ENCODE data around the gene EFNA5.

Gene EFNA5

DNA sequence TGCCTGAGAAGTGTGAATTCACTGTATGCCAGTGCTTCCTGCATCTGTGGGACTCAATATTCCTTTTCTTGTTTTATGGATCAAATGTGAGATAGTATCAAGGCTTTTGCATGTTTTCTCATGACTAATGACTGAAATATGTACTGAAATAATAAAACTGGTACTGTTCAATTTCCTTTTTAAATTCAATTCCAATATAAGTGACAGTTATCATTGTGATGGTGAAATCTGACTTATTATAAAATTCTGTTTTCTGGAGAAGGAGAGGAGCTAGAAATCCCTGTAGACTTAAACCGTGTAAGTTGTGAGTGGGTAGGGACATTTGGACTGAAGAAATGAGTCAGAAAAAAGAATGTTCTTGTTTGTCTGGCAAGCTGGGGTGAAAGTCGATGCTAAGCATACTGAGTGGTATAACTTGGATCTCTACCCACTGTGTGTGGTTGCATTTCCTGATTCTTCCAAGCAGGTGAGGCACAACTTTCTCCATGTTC is 245.2 kb downstream of the EFNA5 start:
- no peak for DNase-seq (ENCODE audit: low spot score)

- no peak for DNase-seq (ENCODE audit: low spot score)
Measured at GRCh38 chr5:107424491-107424890, 246.2 kb downstream of the EFNA5 start.

DNA sequence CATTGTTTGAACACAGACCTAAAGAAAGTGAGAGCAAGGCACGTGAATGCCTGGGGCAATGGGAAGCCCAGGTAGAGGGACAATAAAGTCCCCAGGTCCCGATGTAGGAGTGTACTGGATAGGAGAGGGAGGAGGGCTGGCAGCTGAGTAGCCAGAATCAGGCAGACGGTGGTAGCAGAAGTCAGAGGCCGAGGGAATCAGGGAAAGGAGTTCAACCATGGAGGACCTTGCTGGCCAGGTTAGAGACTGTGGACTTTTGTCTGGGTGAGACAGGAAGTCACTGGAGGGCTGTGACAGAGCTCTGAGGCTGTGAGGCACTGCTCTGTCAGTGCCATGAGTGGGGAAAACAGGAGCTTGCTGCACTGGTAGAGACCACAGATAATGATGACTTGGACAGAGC is 248.2 kb downstream of the EFNA5 start:
- DNase-seq (ENCODE audit: low spot score) = no peak

DNA sequence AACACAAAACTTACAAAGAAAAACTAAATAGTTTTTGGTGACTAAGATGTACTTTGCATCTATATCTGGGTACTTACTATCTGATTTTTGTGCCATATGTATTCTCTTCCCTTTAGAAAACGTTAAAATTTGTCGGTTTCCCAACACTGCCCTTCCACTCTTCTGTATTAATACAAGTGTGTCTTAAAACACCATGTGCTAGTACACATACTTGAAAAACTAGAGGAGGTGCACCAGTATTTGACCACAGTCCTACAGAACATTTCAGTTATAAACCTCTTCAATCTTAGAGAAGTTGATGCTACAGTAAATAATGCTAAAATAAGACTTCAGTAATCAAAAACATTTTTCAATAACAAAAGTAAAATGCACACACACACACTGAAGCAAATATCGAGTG is 251.2 kb downstream of the EFNA5 start:
- DNase-seq (ENCODE audit: low spot score) = no peak

DNA sequence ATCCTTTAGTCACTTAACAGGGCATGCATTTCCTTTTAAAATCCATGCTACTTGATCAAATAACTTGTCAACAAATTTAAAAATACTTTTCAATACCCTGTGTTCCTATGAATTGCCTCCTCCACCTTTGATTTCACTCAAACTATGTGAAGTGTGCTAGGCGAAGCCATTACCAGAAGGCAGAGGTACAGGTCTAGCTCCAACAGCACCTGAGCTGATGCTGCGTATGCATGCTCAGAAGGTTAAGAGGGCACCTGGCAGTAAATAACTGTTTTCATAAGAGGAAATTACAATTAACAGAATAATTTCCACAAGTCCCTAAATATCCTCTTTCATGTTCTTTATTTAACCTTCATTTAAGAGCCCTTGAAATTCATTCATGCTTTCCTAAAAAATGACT is 251.8 kb downstream of the EFNA5 start:
- DNase-seq (ENCODE audit: low spot score) = no peak

DNA sequence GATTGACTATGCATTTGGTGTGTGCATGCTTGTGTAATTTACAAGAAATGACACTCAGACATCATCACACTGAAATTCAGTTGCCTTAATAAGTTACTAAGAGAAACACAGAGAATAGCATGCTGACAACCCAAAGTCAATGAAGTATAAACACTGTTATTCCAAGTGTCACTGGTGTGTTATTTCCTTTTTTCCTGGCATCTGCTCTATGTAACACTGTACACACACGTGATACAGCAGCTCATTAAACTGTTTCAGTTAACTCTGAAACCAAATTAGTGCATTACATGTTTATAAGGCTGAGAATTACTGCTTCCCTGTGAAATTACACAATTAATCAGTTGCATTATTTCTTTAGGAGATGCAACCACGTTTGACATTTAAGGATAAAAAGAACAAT is 252.7 kb downstream of the EFNA5 start:
- DNase-seq (ENCODE audit: low spot score) = no peak

DNA sequence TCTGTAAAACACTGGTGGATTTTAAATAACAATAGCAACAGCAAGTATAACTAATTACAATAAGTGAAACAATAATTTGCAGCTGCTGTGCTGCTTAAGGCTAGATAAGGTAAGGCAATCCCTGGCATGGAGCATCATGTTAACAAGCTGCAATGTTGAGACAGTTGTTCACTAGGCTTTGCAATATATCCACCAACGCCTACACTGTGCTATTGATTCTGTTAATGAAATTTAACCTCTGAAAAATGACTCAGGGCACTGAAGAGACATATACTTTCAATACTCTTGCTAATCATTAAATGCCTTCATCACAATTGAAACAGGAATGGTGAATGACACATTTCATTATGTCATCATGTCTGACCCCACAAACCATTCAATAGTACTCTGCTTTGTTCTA is 255.0 kb downstream of the EFNA5 start:
- no peak for DNase-seq (ENCODE audit: low spot score)

- no peak for DNase-seq (ENCODE audit: low spot score)
Measured at GRCh38 chr5:107414802-107415201, 255.9 kb downstream of the EFNA5 start.

GRCh38 chr5:107413754-107414153 is 257.0 kb downstream of the EFNA5 start:
- no peak for DNase-seq (ENCODE audit: low spot score)

GRCh38 chr5:107408564-107408963 is 262.2 kb downstream of the EFNA5 start:
- DNase-seq (ENCODE audit: low spot score) = no peak

- no peak for DNase-seq (ENCODE audit: low spot score)
Measured at GRCh38 chr5:107407713-107408298, 262.9 kb downstream of the EFNA5 start.

DNA sequence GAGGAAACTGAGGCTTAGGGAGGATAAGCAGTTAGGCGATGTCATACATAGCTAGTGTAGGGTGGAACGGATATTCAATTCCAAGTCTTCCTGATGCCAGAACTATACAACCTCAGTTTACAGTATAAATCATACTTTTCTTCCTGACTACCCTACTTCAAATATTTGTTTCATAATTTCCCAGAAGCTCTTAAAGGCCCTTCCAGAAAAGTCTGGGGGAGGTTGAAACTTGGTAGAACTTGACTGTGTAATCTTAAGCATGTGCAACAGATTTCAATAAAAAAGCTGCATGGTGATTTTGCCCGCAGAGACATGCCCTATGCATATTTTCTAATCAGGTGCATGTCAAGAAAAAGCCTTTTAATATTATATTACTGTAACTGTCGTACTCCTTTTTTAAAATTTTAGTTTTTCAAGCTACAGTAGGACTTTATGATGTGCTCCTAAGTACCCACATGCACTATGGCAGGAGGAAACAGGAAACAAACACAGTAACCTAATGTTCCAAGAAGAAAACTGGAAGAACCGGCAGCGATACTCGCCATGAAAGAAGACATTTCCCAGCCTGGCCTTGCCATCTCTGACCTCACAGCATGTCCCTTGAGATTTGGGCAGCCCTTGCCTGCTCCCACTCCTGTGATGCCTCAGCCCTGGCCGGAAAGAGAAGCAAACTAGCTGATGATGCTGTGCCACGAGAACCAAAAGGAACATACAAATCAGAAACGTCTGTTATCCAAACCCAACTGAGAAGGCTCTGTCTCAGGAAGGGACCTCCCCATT is 266.0 kb downstream of the EFNA5 start:
- no peak for DNase-seq (ENCODE audit: low spot score)

DNA sequence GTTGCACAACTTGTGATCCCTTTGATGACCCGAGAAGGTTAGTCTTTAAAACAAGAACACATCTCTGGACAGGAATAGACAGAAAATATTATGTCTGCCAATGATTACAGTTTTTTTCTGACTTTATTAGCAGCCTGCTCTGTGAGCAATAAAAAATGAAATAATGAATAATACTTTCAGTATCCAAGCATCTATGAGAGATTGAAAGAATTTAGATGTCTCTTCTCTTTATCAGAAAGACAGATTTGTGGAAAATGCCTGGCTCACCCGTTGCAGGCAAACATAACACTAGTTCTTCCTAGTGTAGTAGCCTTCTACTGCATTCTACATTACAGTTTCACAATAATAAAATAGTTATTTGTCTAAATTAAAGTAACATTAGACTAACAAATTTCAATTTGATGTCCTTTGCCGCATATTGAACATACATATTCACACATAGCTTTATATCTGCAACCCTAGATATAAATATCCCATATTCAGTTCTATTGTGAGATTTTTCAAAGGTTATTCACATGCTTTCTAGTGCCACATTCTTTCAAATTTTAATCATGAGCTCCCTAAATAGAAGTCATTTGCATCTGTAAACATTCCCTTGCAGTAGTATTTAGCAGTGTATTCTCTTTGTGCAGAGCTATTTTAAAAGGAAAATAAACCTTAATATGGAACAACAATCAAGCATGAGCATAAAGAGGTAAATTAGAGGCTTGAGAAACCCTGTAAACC is 267.3 kb downstream of the EFNA5 start:
- no peak for DNase-seq (ENCODE audit: low spot score)

DNA sequence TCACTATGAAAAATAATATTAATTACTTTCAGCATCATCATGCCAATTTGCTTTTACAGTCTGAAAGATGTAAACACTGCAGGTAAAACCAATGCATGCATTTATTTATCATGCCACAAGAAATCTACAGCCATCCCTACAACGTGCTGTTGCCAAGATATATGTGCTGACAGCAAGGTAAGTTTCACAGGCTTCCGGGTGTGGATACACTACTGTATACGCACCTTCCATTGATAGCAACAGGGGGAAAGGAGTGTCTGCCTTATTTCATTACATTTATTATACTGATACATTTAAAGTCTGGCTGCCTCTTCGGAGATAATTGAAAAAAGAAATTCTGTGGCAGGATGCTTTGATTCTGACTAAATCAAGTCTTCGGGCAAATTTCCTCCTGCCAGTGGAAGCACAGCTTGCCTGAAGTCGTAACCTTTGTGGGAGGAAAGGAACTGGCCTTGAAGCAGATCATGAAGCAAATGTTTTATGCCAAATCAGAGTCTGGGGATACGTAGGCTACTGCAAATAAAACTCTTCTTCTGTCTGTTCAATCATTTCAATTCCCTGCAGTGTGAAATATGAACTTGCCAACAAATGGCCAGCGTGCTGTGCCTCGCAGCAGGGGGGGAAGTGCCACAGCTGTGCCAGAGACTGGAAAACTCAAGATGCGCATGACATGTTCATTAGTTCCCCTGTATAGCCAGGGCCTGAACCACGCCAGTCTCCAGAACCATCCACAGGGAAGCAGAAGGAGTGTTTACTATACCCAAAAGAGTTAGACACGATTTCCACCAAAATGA is 268.1 kb downstream of the EFNA5 start:
- DNase-seq (ENCODE audit: low spot score) = no peak

DNA sequence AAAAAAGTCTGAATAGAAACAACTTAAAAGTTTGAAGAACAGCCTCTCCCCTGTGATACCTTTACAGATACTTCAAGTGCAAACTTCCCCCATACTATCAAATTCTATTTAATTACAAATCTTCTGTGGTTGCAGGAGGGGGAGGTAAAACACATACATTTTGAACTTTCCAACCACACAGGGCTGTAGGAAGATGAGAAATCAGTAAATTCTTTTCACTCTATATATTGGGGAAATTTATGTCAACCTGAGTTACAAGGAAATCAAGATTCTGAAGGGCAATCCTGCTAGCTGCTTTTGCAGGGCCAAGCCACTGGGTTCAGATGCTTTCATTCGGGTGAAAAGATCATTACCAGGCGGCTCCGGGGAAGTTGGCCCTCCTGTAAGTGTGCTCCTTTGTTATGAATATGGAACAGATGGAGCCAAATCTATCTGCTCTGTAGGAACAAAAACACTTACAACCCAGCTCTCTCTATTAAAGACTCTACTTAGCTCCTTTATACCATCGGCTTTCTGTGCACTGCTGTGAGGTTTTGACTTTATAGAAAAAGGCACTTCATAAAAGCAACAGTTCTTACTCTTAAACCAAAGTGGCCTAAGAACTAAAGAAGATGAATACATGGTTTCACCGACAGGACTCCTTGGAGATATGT is 269.1 kb downstream of the EFNA5 start:
- no peak for DNase-seq (ENCODE audit: low spot score)

- DNase-seq (ENCODE audit: low spot score) = no peak
Measured at GRCh38 chr5:107400328-107400727, 270.4 kb downstream of the EFNA5 start.

DNA sequence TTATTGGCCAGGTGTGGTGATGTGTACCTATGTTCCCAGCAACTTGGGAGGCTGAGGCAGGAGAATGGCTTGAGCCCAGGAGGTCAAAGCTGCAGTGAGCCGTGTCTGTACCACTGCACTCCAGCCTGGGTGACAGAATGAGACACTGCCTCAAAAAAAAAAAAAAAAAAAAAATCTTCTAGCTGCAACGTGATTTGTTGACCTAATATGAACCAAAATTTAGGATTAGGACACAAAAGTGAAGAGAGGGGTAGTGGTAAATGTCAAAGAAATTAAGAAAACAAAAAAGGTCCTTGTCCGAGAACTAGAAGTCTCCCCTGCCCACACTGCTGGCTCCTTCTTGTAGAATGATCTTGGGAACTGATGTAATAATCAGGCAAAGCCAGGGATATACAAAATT is 272.0 kb downstream of the EFNA5 start:
- no peak for DNase-seq (ENCODE audit: low spot score)

GRCh38 chr5:107396351-107396690 is 274.4 kb downstream of the EFNA5 start:
- DNase-seq (ENCODE audit: low spot score) = no peak

DNA sequence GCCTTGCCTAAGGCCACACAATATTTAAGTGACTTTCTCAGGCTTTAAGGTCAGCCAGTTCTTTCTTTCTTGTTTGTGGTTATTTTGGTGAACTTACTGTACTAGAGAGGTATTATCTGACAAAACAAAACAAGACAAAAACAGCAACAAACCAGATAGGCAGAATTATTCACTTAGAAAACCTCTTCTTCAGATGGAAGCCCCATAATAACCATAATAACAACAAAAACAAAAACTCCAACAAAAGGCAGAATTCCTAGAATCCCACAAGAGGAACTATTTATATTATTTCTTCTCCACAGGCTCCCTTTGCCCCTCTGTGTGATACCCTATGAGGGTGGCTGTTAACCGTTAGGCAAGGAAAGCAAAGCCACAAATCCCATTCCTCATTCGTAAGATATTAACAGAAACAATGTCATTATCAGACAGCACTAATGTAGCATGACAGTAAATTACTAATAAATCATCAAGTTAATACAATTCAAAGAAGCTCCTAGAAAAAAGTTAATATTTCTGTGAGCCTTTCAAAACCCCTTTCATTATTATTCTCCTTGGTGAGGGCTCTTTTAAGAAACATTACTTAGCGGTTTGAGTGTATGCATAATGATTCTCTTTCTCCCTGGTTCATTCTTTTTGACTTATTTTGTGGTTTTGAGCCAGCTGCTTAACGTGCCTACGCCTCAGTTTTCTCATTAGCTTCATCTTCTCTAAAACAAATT is 274.9 kb downstream of the EFNA5 start:
- DNase-seq (ENCODE audit: low spot score) = no peak

GRCh38 chr5:107393851-107394250 is 276.9 kb downstream of the EFNA5 start:
- no peak for DNase-seq (ENCODE audit: low spot score)

- DNase-seq (ENCODE audit: low spot score) = no peak
Measured at GRCh38 chr5:107391787-107392186, 278.9 kb downstream of the EFNA5 start.

All from putamen (tissue), 1 donor.